ENCODE measurements around the gene ATG16L1.

Gene ATG16L1

GRCh38 chr2:233261819-233262555 lies 10.5 kb downstream of the ATG16L1 start:
- DNase-seq: no peak

- no peak for DNase-seq
Measured at GRCh38 chr2:233262562-233262961, 11.1 kb downstream of the ATG16L1 start.

GRCh38 chr2:233263045-233263570 lies 11.6 kb downstream of the ATG16L1 start:
- no peak for DNase-seq

GRCh38 chr2:233264667-233265066 lies 13.2 kb downstream of the ATG16L1 start:
- DNase-seq: no peak

- DNase-seq: no peak
Measured at GRCh38 chr2:233265899-233266431, 14.5 kb downstream of the ATG16L1 start.

- DNase-seq: no peak
Measured at GRCh38 chr2:233266481-233266880, 15.0 kb downstream of the ATG16L1 start.

GRCh38 chr2:233267516-233268245 lies 16.2 kb downstream of the ATG16L1 start:
- DNase-seq: peak; percentile 82

- DNase-seq: peak; percentile 41
Measured at GRCh38 chr2:233270366-233270765, 18.9 kb downstream of the ATG16L1 start.

GRCh38 chr2:233270951-233271350 lies 19.5 kb downstream of the ATG16L1 start:
- no peak for DNase-seq

GRCh38 chr2:233271693-233272092 lies 20.2 kb downstream of the ATG16L1 start:
- DNase-seq: no peak

GRCh38 chr2:233273120-233273519 lies 21.6 kb downstream of the ATG16L1 start:
- no peak for DNase-seq

- DNase-seq: no peak
Measured at GRCh38 chr2:233275223-233275622, 23.8 kb downstream of the ATG16L1 start.

- no peak for DNase-seq
Measured at GRCh38 chr2:233278921-233279320, 27.4 kb downstream of the ATG16L1 start.

- DNase-seq: no peak
Measured at GRCh38 chr2:233280114-233280693, 28.7 kb downstream of the ATG16L1 start.

- DNase-seq: no peak
Measured at GRCh38 chr2:233281553-233281952, 30.1 kb downstream of the ATG16L1 start.

- DNase-seq: no peak
Measured at GRCh38 chr2:233281992-233282603, 30.6 kb downstream of the ATG16L1 start.

- DNase-seq: no peak
Measured at GRCh38 chr2:233285921-233286320, 34.4 kb downstream of the ATG16L1 start.

- no peak for DNase-seq
Measured at GRCh38 chr2:233287871-233288270, 36.4 kb downstream of the ATG16L1 start.

- DNase-seq: no peak
Measured at GRCh38 chr2:233288663-233289062, 37.2 kb downstream of the ATG16L1 start.

- no peak for DNase-seq
Measured at GRCh38 chr2:233289648-233290047, 38.2 kb downstream of the ATG16L1 start.

- no peak for DNase-seq
Measured at GRCh38 chr2:233290051-233290845, 38.8 kb downstream of the ATG16L1 start.

- no peak for DNase-seq
Measured at GRCh38 chr2:233295891-233296290, 44.4 kb downstream of the ATG16L1 start.
